NCI-H748 (cell line): Measurements from ENCODE around the gene PELO.

Experiments used
- DNase-seq: peaks from one replicate; lab custom pipeline; 2025; ENCODE audit not compliant: unreplicated experiment; lab: John Stamatoyannopoulos, UW

The PELO gene

GRCh38 chr5:52771343-52772039 lies 16.2 kb upstream of the PELO start:
- no peak for DNase-seq

DNA sequence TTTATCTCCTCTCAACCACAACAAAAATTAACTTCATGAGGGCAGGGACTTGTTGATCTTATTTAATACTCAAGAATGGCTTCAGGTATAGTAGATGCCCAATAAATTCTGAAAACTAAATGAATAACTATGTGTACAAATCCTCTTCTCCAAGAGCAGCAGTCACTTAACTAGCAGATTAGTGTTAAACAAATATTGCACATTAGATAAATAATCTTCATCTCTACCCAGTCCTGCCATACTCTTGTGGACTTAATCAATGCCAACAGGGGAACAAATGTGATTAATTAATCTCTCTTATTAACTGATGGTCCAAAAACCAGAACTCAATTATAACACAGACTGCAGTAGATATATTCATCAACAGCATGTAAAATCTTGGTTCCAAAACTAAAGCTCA lies 15.0 kb upstream of the PELO start:
- no peak for DNase-seq

- no peak for DNase-seq
Observed at GRCh38 chr5:52773342-52773741, 14.4 kb upstream of the PELO start.

GRCh38 chr5:52774005-52774410 lies 13.7 kb upstream of the PELO start:
- DNase-seq, result no peak

DNA sequence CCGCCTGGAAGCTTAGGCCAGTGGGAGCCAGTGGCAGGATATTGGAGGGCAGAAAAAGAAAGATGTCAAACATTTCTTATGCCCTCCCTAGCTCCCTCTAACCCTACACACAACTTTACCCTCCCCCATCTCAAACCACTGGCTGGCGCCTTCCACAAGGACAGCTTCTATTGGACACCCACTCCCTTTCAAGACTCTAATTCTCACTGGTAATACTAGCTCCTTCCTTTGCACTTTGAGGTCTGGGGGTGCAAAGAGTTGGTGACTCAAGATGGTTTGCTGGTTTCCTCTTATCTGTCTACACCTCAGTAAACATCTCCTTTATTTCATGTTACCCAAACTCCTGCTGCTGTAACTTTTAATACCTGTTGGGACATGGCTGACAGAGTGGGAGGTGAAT lies 11.6 kb upstream of the PELO start:
- DNase-seq, result no peak

DNA sequence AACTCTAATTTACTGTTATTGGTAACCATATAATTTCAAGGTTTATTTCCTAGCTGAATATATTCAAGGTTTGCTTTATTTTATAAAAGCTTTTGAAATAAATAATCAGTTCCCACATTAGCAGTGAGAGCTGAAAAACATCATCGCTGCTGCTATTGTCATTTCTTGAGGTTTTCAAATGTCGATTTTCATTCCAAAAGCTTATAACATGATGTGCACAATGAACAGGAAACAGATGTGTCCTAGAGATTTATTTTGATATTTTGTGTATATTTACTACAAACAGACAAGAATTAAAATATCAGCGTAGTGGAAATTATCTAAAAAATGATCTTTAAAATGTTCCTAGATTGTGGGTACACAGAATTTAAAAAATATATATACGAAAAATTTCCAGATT lies 10.5 kb upstream of the PELO start:
- no peak for DNase-seq

DNA sequence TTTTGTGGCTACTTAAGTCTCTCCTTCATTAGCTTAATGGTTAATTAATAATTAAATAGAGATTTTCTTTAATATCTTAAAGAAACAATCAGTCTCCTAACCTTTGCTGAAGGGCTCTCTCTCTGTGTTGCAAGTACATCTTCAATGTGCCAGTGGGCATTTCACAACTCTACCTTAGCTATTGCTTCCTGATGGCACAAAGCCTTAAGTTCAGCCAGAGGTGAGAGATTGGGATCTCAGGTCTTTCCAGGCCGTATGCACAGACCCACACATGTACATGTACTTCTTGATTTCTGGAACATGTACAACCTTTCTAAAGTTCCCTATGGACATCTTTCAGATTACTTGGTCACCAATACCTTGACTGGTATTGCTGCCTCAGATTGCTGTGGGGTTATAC lies 8.9 kb upstream of the PELO start:
- DNase-seq, result no peak

- no peak for DNase-seq
Observed at GRCh38 chr5:52779213-52779612, 8.5 kb upstream of the PELO start.

DNA sequence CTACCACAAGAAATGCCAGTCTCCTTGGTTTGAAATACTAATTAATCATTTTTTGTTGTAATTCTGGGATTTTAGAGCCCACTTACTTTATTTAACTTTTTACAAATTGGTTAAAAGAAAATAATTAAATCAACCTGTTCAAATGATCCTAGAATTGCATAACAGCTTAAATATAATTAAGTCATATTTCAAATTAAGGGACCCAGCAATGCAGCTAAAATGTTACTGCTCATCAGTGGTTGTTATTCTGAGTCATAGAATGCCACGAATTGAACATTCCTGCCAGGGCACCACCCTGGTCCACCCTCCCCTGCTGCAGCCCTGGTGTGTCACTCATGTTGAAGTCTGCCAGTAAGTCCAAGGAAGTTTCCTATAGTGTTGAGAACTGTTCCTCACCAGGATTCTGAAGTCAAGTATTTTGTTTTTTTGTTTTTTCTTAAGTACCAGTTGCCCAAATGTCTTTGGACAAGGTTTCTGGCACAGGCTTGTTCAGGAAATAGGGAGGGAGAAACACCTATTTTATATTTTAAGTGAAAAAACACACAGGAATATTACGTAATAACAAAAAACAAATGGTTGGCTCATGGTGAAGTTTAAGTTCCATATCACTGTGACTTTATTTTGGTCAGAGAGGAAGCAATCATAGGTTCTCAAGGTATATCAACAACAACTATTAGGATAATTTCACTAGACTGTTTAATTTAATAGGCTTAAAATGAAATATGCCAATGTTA lies 4.3 kb upstream of the PELO start:
- DNase-seq, result no peak

DNA sequence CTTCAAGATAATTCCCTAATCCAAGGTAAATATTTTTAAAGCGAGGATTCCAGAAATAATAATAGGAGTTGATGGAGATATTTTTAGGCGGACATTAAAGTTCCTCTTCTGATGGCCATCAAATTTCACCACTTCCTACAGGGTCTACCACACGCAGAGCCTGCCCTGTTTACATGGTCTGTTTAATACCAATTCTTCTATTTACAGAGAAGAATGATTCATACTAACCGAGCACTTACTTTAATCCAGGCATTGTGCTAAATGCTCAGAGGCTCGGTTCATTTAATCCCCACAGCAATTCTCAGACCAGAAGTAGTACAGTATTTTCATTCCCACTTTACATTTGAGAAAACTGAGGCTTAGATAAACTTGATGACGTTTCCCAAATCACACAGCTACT lies 3.0 kb upstream of the PELO start:
- no peak for DNase-seq

GRCh38 chr5:52786391-52786790 lies 1.3 kb upstream of the PELO start:
- DNase-seq, result no peak

- DNase-seq, result peak; percentile 77
Observed at GRCh38 chr5:52786949-52787599, 642 bp upstream of the PELO start.

GRCh38 chr5:52788505-52788821 lies 747 bp downstream of the PELO start:
- DNase-seq, result no peak

DNA sequence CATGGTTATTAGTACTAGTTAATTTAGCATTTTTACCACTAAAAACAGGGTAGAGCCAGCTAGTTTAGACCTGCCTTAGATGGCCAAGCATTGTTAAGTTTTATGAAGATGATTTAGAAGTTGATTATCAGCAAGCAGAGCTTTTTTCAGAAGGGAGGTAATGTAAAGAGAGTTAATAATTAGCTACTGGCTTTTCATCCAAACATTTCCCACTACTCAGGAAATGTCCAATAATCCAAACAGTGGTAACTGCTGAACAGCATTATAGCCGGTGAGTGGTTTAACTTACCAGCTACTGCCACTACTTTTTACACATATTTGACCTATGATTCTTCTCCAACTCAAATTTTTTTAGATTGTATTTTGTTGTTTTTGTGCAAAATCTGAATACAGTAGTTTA lies 1.7 kb downstream of the PELO start:
- no peak for DNase-seq

GRCh38 chr5:52789851-52790250 lies 2.1 kb downstream of the PELO start:
- no peak for DNase-seq

- no peak for DNase-seq
Observed at GRCh38 chr5:52791366-52791765, 3.6 kb downstream of the PELO start.

GRCh38 chr5:52794519-52794918 lies 6.8 kb downstream of the PELO start:
- no peak for DNase-seq

DNA sequence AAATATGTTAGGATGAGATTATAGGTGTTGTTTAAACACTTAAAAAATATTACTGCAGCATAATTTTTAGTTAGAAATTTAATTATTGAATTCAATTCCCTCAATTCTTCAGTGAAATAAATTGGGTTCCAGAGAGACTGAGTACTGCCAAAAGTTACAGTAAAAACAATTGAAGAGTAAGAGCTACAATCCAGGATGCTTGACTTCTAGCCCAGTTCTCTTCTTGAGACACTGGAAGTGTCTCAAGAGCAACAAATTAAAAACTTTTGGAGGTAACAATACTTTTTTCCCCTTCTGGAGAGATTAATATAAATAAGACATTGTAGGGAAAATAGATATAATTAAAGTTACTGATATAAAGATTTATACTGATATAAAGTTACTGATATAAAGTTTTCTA lies 8.3 kb downstream of the PELO start:
- no peak for DNase-seq

GRCh38 chr5:52796516-52797103 lies 8.9 kb downstream of the PELO start:
- no peak for DNase-seq

DNA sequence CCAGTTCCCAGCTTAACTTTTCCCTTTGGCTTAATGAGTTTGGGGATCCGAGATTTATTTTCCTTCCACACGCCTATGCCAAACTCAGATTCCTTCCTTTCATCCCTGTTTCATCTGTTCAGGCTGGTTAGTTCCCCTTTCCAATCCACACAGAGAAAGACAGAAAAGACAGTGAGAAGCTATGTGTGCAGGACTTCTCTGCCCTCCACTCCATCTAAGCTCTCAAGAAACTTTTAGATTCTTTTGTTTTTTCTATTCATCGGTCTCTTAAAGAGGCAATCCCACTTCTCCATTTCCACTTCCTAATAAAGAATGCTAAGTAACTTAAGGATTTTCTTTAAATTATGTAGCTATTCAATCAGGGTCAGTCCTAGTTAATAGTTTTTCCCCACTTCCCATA lies 11.2 kb downstream of the PELO start:
- DNase-seq, result no peak

GRCh38 chr5:52799358-52799982 lies 11.8 kb downstream of the PELO start:
- DNase-seq, result peak; percentile 47

GRCh38 chr5:52799983-52800393 lies 12.3 kb downstream of the PELO start:
- DNase-seq, result peak; percentile 96
